GM23338 (cell line): ENCODE data around the gene SLC26A4. TPM values are rescaled to one million over a fixed set of nuclear protein-coding genes. Genes with fewer than 3 reads are reported as not detected.

Source experiments
- ATAC-seq: fragments of 200-7000 bp; cut with Tn5 transposase; 3 replicates; pipeline ENCODE4 v1.9.1; 2020
- DNase-seq: peaks from one replicate; pipeline ENCODE4 v3.0.0-alpha.2; 2015; ENCODE audit warnings: low spot score
- H2AFZ ChIP-seq: fragments of 200-600 bp; sonication (generic); 2 replicates; pipeline ENCODE4 v1.8.0; 2016; ENCODE audit warnings: antibody characterized with exemption, mild to moderate bottlenecking, moderate library complexity
- H3F3A ChIP-seq: fragments of 200-600 bp; sonication (generic); replicated peaks from 2 replicates; pipeline ENCODE4 v1.8.0; 2017; ENCODE audit warnings: antibody characterized with exemption, mixed run types, low read depth
- H3K27ac ChIP-seq: fragments of 200-600 bp; sonication (generic); 2 replicates; pipeline ENCODE4 v1.6.1; 2016; ENCODE audit warnings: low read depth
- H3K27me3 ChIP-seq: fragments of 200-600 bp; sonication (generic); 2 replicates; pipeline ENCODE4 v1.8.0; 2016; ENCODE audit warnings: mild to moderate bottlenecking, mixed run types, moderate library complexity; ENCODE audit not compliant: insufficient read depth
- H3K36me3 ChIP-seq: fragments of 200-600 bp; sonication (generic); 2 replicates; pipeline ENCODE4 v1.8.0; 2016; ENCODE audit warnings: mild to moderate bottlenecking; ENCODE audit not compliant: insufficient read depth
- H3K4me1 ChIP-seq: fragments of 200-600 bp; sonication (generic); 2 replicates; pipeline ENCODE4 v1.8.0; 2016; ENCODE audit warnings: mild to moderate bottlenecking, moderate library complexity; ENCODE audit not compliant: insufficient read depth
- H3K4me2 ChIP-seq: fragments of 200-600 bp; sonication (generic); 2 replicates; pipeline ENCODE4 v1.7.1; 2017; ENCODE audit warnings: mixed run types
- H3K4me3 ChIP-seq: fragments of 200-600 bp; sonication (generic); 2 replicates; pipeline ENCODE4 v1.6.1; 2016; ENCODE audit warnings: mixed run types
- H3K79me2 ChIP-seq: fragments of 200-600 bp; sonication (generic); replicated peaks from 2 replicates; pipeline ENCODE4 v1.8.0; 2017; ENCODE audit warnings: mild to moderate bottlenecking; ENCODE audit not compliant: insufficient read depth
- H3K9me2 ChIP-seq: fragments of 200-600 bp; sonication (generic); 2 replicates; pipeline ENCODE4 v1.8.0; 2017; ENCODE audit not compliant: insufficient read depth
- H4K20me1 ChIP-seq: fragments of 200-600 bp; sonication (generic); replicated peaks from 2 replicates; pipeline ENCODE4 v1.8.0; 2017; ENCODE audit warnings: mild to moderate bottlenecking; ENCODE audit not compliant: insufficient read depth
- H3K27ac Mint-ChIP-seq: 2 replicates; pipeline ENCODE4 v1.8.0; 2020; ENCODE audit warnings: inconsistent platforms, mild to moderate bottlenecking, moderate library complexity, mixed read lengths
- H3K27me3 Mint-ChIP-seq: 3 replicates; pipeline ENCODE4 v1.8.0; 2022; ENCODE audit warnings: low read depth, mild to moderate bottlenecking, moderate library complexity, mixed read lengths, inconsistent platforms; ENCODE audit not compliant: insufficient read depth, poor library complexity
- H3K36me3 Mint-ChIP-seq: 3 replicates; pipeline ENCODE4 v1.8.0; 2021; ENCODE audit warnings: low read depth, mild to moderate bottlenecking, inconsistent platforms, moderate library complexity, mixed read lengths
- H3K4me1 Mint-ChIP-seq: 3 replicates; pipeline ENCODE4 v1.8.0; 2020; ENCODE audit warnings: mild to moderate bottlenecking, inconsistent platforms, mixed read lengths
- H3K4me3 Mint-ChIP-seq: 3 replicates; pipeline ENCODE4 v1.8.0; 2021; ENCODE audit warnings: moderate library complexity, mild to moderate bottlenecking, inconsistent platforms, mixed read lengths
- H3K9me3 Mint-ChIP-seq: 3 replicates; pipeline ENCODE4 v1.8.0; 2020; ENCODE audit warnings: moderate library complexity, mild to moderate bottlenecking, inconsistent platforms, mixed read lengths
- CREB1 ChIP-seq: fragments of 250-450 bp; sonication (Bioruptor Pico); IDR thresholded peaks from 2 replicates; pipeline ENCODE4 v1.5.0; 2020; ENCODE audit warnings: low read depth, mild to moderate bottlenecking, moderate library complexity
- ETS1 ChIP-seq: IDR thresholded peaks from 2 replicates; pipeline ENCODE4 v1.6.1; 2016; ENCODE audit warnings: antibody characterized with exemption
- EZH2 ChIP-seq: fragments of 200-600 bp; sonication (generic); IDR thresholded peaks from one replicate; pipeline ENCODE4 v1.8.0; 2017; ENCODE audit warnings: antibody characterized with exemption, mild to moderate bottlenecking, low read depth; ENCODE audit not compliant: unreplicated experiment
- EZH2phosphoT487 ChIP-seq: fragments of 200-600 bp; sonication (generic); IDR thresholded peaks from one replicate; pipeline ENCODE4 v1.8.1; 2018; ENCODE audit warnings: antibody characterized with exemption; ENCODE audit not compliant: unreplicated experiment
- NANOG ChIP-seq: IDR thresholded peaks from 2 replicates; pipeline ENCODE4 v1.6.1; 2016; ENCODE audit warnings: antibody characterized with exemption, borderline replicate concordance
- POLR2AphosphoS5 ChIP-seq: IDR thresholded peaks from 2 replicates; pipeline ENCODE4 v1.6.1; 2016; ENCODE audit warnings: antibody characterized with exemption, low read depth
- STAT1 ChIP-seq: IDR thresholded peaks from one replicate; pipeline ENCODE4 v1.6.1; 2016; ENCODE audit warnings: antibody characterized with exemption; ENCODE audit not compliant: unreplicated experiment
- ZNF114 ChIP-seq: fragments of 250-450 bp; sonication (Bioruptor Pico); IDR thresholded peaks from 2 replicates; pipeline ENCODE4 v1.5.0; 2020; ENCODE audit warnings: mild to moderate bottlenecking, moderate library complexity
- ZNF462 ChIP-seq: fragments of 250-450 bp; sonication (Bioruptor Pico); IDR thresholded peaks from 2 replicates; pipeline ENCODE4 v1.5.0; 2020; ENCODE audit warnings: mild to moderate bottlenecking, moderate library complexity
- polyA plus RNA-seq: library from polyadenylated mRNA; unstranded; fragments of >200 nt; fragmentation: Nextera tagmentation; extraction: Ambion mirVana; gene quantifications from 2 replicates; pipeline ENCODE4 v1.2.1, GENCODE V29; 2016
- total RNA-seq: library from RNA; depleted of rRNA; stranded (reverse); fragments of >200 nt; shearing (Covaris generic); gene quantifications from 2 replicates; pipeline ENCODE4 v1.2.3, GENCODE V29; 2014

SLC26A4 gene
- total and polyA plus RNA-seq, 2 experiments from 2014 or later = 0.07 TPM; not detected in 1

- H3K79me2 ChIP-seq = no peaks in the 10 kb centered on the region
- H3K36me3 ChIP-seq = no peaks in the 10 kb centered on the region
- Mint-ChIP-seq H3K27ac (no peak overlapping the region), H3K9me3 (peaks cover 15% of the 10 kb centered on the region), H3K27me3 (no peaks in the 10 kb centered on the region), H3K4me3 (no peak overlapping the region), H3K4me1 (no peaks in the 10 kb centered on the region), H3K36me3 (peaks cover 5% of the 10 kb centered on the region; the same call in 2 of the 3 replicates)
- H3K4me3 ChIP-seq = no peak overlapping the region
- ATAC-seq = no peak
- H3K27me3 ChIP-seq = peaks cover 4% of the 10 kb centered on the region
- H3K9me2 ChIP-seq = no peaks in the 10 kb centered on the region; the same call in 1 of the 2 replicates
- H3F3A ChIP-seq = no peaks in the 10 kb centered on the region
- H4K20me1 ChIP-seq = no peaks in the 10 kb centered on the region
- DNase-seq = no peak
- no peak overlapping the region for H3K27ac ChIP-seq
- H2AFZ ChIP-seq = no peak overlapping the region
- no peak overlapping the region for H3K4me2 ChIP-seq
- TF ChIP-seq ZNF114 (CRISPR knock-in tag) (no peak), NANOG (no peak), ZNF462 (CRISPR knock-in tag) (no peak), POLR2AphosphoS5 (no peak), CREB1 (CRISPR knock-in tag) (no peak), EZH2phosphoT487 (no peak), EZH2 (no peak)
- no peaks in the 10 kb centered on the region for H3K4me1 ChIP-seq
Observed at GRCh38 chr7:107652642-107653041, 8.0 kb upstream of the SLC26A4 start.

GRCh38 chr7:107658467-107658866, 2.2 kb upstream of the SLC26A4 start:
- DNase-seq (no peak), ATAC-seq (no peak)
- Mint-ChIP-seq H3K27me3 (peaks cover 45% of the 10 kb centered on the region), H3K4me3 (no peak overlapping the region), H3K4me1 (peaks cover 17% of the 10 kb centered on the region), H3K36me3 (no peaks in the 10 kb centered on the region; the same call in 2 of the 3 replicates), H3K27ac (no peak overlapping the region), H3K9me3 (no peaks in the 10 kb centered on the region)
- Histone ChIP-seq H3F3A (peaks cover 4% of the 10 kb centered on the region; the same call in 1 of the 2 replicates), H3K36me3 (no peaks in the 10 kb centered on the region), H3K27ac (no peak overlapping the region), H3K9me2 (no peaks in the 10 kb centered on the region), H3K4me2 (no peak overlapping the region), H3K4me1 (no peaks in the 10 kb centered on the region; the same call in 1 of the 2 replicates), H3K4me3 (no peak overlapping the region), H3K79me2 (no peaks in the 10 kb centered on the region), H4K20me1 (peaks cover 7% of the 10 kb centered on the region; the same call in 1 of the 2 replicates), H3K27me3 (peaks cover 62% of the 10 kb centered on the region), H2AFZ (no peak overlapping the region)
- no peak for TF ChIP-seq STAT1
- TF ChIP-seq ETS1 = no peak
